Subcutaneous abdominal adipose tissue (tissue), 5 donors: ENCODE results near the gene SLC9A3.

Source experiments
- H3K27ac ChIP-seq: one replicate; pipeline ENCODE4 v1.7.0; 2013; ENCODE audit warnings: low read depth, mild to moderate bottlenecking, inconsistent platforms, low read length, moderate library complexity
- H3K27me3 ChIP-seq, 5 donors: one replicate each; pipeline ENCODE4 v1.7.0; 2013; ENCODE audit warnings: low read length in 5 of 5, inconsistent platforms in 1 of 5; ENCODE audit not compliant: control insufficient read depth in 5 of 5, insufficient read depth in 4 of 5
- H3K36me3 ChIP-seq, 5 donors: one replicate each; pipeline ENCODE4 v1.7.0; 2013; ENCODE audit warnings: low read length in 5 of 5; ENCODE audit not compliant: control insufficient read depth in 5 of 5, insufficient read depth in 5 of 5
- H3K4me1 ChIP-seq, 5 donors: one replicate each; pipeline ENCODE4 v1.7.0; 2013; ENCODE audit warnings: low read length in 5 of 5, mild to moderate bottlenecking in 3 of 5, moderate library complexity in 1 of 5; ENCODE audit not compliant: control insufficient read depth in 5 of 5, insufficient read depth in 5 of 5
- H3K4me3 ChIP-seq, 5 donors: one replicate each; pipeline ENCODE4 v1.7.0; 2013; ENCODE audit warnings: low read length in 5 of 5, low read depth in 1 of 5
- H3K9ac ChIP-seq, 5 donors: one replicate each; pipeline ENCODE4 v1.7.0; 2013; ENCODE audit warnings: low read length in 5 of 5, mild to moderate bottlenecking in 4 of 5, moderate library complexity in 3 of 5
- H3K9me3 ChIP-seq, 5 donors: one replicate each; pipeline ENCODE4 v1.7.0; 2013; ENCODE audit warnings: low read length in 5 of 5; ENCODE audit not compliant: control insufficient read depth in 5 of 5
- donor health status: healthy.
- donor health status: healthy.
- donor health status: healthy.
- donor health status: healthy.
- donor health status: healthy.

SLC9A3 gene

GRCh38 chr5:524234-524972 lies at the start of gene SLC9A3:
Gene SLC9A3, minus strand, starts transcription at chr5:524449.
- Histone ChIP-seq H3K9ac (no peak within 1 kb of the TSS), H3K36me3 (no peaks in the 10 kb centered on the region), H3K27ac (no peak within 1 kb of the TSS), H3K4me3 (no peak within 1 kb of the TSS), H3K9me3 (no peaks in the 10 kb centered on the region), H3K4me1 (peaks cover 0 to 13% (median 8%) of the 10 kb centered on the region in 5 donors), H3K27me3 (peaks cover 54 to 81% (median 67%) of the 10 kb centered on the region in 5 donors)

- Histone ChIP-seq H3K9me3 (peaks cover 9 to 23% (median 18%) of the 10 kb centered on the region in 5 donors), H3K4me3 (no peak overlapping the region), H3K27me3 (peaks cover 2 to 33% (median 19%) of the 10 kb centered on the region in 5 donors), H3K27ac (no peak overlapping the region), H3K4me1 (no peaks in the 10 kb centered on the region), H3K36me3 (no peaks in the 10 kb centered on the region), H3K9ac (no peak overlapping the region)
These were observed 49.7 kb upstream of the SLC9A3 start for GRCh38 chr5:573976-574375.

GRCh38 chr5:573206-573605 lies 49.0 kb upstream of the SLC9A3 start:
- Histone ChIP-seq H3K9ac (no peak overlapping the region), H3K27ac (no peak overlapping the region), H3K9me3 (peaks cover 9 to 23% (median 18%) of the 10 kb centered on the region in 5 donors), H3K36me3 (no peaks in the 10 kb centered on the region), H3K27me3 (peaks cover 2 to 37% (median 25%) of the 10 kb centered on the region in 5 donors), H3K4me3 (no peak overlapping the region), H3K4me1 (no peaks in the 10 kb centered on the region)

- H3K4me1 ChIP-seq, result no peaks in the 10 kb centered on the region
- no peak overlapping the region for H3K4me3 ChIP-seq
- no peaks in the 10 kb centered on the region for H3K36me3 ChIP-seq
- H3K9ac ChIP-seq, result no peak overlapping the region
- H3K9me3 ChIP-seq, result peaks cover 9 to 23% (median 19%) of the 10 kb centered on the region in 5 donors
- no peak overlapping the region for H3K27ac ChIP-seq
- peaks cover 2 to 44% (median 31%) of the 10 kb centered on the region in 5 donors for H3K27me3 ChIP-seq
These were observed 48.3 kb upstream of the SLC9A3 start for GRCh38 chr5:572398-573019.

- Histone ChIP-seq H3K9me3 (peaks cover 9 to 22% (median 14%) of the 10 kb centered on the region in 5 donors), H3K4me1 (no peaks in the 10 kb centered on the region), H3K4me3 (no peak overlapping the region), H3K27me3 (peaks cover 2 to 47% (median 35%) of the 10 kb centered on the region in 5 donors), H3K36me3 (no peaks in the 10 kb centered on the region), H3K27ac (no peak overlapping the region), H3K9ac (no peak overlapping the region)
These were observed 47.5 kb upstream of the SLC9A3 start for GRCh38 chr5:571791-572190.

- no peak overlapping the region for H3K9ac ChIP-seq
- H3K27ac ChIP-seq, result no peak overlapping the region
- H3K36me3 ChIP-seq, result no peaks in the 10 kb centered on the region
- H3K27me3 ChIP-seq, result peaks cover 4 to 50% (median 36%) of the 10 kb centered on the region in 5 donors
- peaks cover 3 to 18% (median 6%) of the 10 kb centered on the region in 5 donors for H3K9me3 ChIP-seq
- H3K4me1 ChIP-seq, result peaks cover 0 to under 1% (median 0%) of the 10 kb centered on the region in 5 donors
- no peak overlapping the region for H3K4me3 ChIP-seq
These were observed 46.6 kb upstream of the SLC9A3 start for GRCh38 chr5:570886-571285.

GRCh38 chr5:570446-570845 lies 46.2 kb upstream of the SLC9A3 start:
- H3K9me3 ChIP-seq, result peaks cover 1 to 14% (median 2%) of the 10 kb centered on the region in 5 donors
- peaks cover 5 to 50% (median 40%) of the 10 kb centered on the region in 5 donors for H3K27me3 ChIP-seq
- H3K27ac ChIP-seq, result no peak overlapping the region
- no peak overlapping the region for H3K9ac ChIP-seq
- no peaks in the 10 kb centered on the region for H3K36me3 ChIP-seq
- peaks cover 0 to 4% (median 0%) of the 10 kb centered on the region in 5 donors for H3K4me1 ChIP-seq
- no peak overlapping the region for H3K4me3 ChIP-seq

- no peak overlapping the region for H3K27ac ChIP-seq
- no peak overlapping the region for H3K9ac ChIP-seq
- no peaks in the 10 kb centered on the region for H3K36me3 ChIP-seq
- H3K9me3 ChIP-seq, result peaks cover 0 to 8% (median 0%) of the 10 kb centered on the region in 5 donors
- peaks cover 5 to 46% (median 40%) of the 10 kb centered on the region in 5 donors for H3K27me3 ChIP-seq
- H3K4me1 ChIP-seq, result peaks cover 0 to 4% (median 0%) of the 10 kb centered on the region in 5 donors
- H3K4me3 ChIP-seq, result no peak overlapping the region
These were observed 45.7 kb upstream of the SLC9A3 start for GRCh38 chr5:569868-570361.

- Histone ChIP-seq H3K36me3 (no peaks in the 10 kb centered on the region), H3K27ac (no peak overlapping the region), H3K9me3 (peaks cover 0 to 6% (median 0%) of the 10 kb centered on the region in 5 donors), H3K4me1 (peaks cover 0 to 4% (median 0%) of the 10 kb centered on the region in 5 donors), H3K9ac (no peak overlapping the region), H3K27me3 (peaks cover 5 to 44% (median 40%) of the 10 kb centered on the region in 5 donors), H3K4me3 (no peak overlapping the region)
These were observed 45.2 kb upstream of the SLC9A3 start for GRCh38 chr5:569358-569867.

- Histone ChIP-seq H3K4me1 (peaks cover 0 to 4% (median 0%) of the 10 kb centered on the region in 5 donors), H3K9me3 (peaks cover 0 to 6% (median 0%) of the 10 kb centered on the region in 5 donors), H3K27me3 (peaks cover 5 to 44% (median 35%) of the 10 kb centered on the region in 5 donors), H3K36me3 (no peaks in the 10 kb centered on the region), H3K27ac (no peak overlapping the region), H3K4me3 (no peak overlapping the region), H3K9ac (no peak overlapping the region)
These were observed 44.6 kb upstream of the SLC9A3 start for GRCh38 chr5:568809-569208.
